NCI-H748 (cell line): ENCODE measurements around the gene PROSER3.

Source experiments
- DNase-seq: peaks from one replicate; lab custom pipeline; 2025; ENCODE audit not compliant: unreplicated experiment; lab: John Stamatoyannopoulos, UW

The PROSER3 gene

DNA sequence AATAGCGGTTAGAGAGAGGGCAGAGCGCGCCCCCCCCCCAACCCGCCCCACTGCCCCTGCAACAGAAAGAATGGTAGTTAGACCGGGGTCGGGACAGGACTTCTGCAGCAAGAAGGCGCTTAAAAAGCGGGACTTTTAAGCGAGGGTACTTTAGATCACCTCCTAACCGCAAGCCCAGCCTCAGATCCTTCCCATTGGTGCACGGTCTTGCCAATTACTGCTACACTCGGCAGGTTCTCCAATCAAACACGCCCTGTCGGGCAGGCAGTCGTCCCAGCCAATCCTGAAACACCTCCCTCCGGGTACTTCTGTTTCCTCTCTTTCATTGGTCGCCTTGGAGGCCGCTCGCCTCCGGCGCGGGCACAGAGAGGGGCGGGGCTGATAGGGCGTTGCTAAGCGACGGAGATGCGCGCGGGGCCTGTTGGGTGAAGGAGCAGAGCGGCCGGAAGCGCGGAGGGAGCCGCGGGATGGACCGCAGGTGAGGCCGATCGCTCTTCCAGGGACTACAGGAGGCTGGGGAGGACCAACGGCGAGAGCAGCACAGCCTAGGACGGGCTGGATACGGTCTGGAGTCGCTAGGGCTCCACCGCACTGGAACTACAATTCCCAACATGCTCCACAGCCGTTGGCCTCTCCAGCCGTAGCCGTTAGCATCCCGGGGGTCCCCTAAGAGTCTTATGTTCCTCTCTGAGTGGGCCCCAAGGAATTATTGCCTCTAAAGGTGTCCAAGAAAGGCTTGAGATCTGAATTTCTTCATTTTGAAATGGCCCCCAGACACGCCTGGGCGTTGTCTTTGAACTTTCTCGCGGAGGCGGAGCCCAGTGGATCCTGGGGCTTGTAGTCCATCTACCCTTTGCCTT is at the start of gene PROSER3:
Gene PROSER3 (plus strand): TSS at position 428 of the 860 bp plus-strand sequence. CDS start 40 bp downstream, at position 468.
- DNase-seq, result peak; percentile 100

DNA sequence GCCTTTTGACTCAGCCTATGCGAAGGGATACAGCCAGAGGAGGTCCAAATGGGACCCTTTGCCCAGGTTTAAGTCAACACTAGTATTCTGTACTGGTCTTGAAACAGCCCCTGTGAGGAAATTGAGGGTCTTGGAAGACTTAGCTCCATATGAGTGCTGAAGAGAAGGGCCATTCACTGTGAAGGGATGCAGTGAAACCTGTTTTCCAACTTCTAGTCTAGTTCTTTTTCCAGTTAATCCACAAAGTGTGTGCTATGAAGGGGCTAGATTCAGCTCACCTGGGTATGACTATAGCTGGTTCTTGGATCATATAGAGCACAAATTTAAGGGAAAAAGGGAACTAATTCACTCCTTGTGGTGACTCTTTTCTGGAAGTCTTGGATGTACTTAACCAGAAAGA is 49.6 kb upstream of the PROSER3 start:
- no peak for DNase-seq

DNA sequence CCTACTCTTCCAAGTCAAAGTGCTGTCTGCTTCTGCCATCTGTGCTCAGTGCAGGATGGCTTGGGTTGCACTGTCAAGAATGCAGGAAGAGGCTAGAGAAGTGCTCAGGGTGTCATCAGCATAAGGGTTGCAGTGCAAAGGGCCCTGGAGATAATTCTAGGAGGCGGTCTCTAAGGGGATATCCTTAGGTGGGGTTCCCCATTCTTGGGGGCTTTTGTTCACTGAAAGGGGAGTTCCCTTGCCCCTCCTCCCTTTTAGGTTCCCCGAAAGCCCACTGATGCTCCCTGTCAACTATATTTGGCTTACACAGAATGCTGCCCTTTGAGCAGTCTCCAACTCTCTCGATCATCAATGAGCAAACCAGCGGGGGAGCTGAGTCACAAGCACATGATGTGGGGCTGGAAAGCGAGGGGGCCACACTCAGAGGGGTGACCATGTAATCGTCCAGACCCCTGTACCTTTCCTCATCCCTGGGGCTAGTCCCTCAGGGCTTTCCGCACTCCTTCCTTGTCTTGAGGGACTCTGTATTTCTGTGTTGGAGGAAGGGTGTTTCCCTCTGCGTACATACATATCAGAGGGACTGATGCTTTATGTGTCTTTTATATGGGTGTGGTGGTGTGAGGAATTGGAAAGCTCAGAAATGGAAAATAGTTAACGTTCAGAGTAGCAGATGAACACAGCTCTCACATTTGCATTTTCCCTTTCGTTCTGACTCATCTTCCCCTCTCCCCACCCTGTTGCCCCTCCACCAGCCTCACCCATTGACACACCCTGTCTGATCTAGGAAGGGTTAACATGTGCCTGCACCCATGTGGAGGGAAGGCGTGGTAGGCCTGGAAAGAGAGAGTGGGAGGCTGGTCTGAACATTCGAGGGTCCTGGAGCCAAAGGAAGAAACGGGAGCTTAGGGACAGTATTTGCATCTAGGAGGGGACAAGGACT is 46.9 kb upstream of the PROSER3 start:
- no peak for DNase-seq

DNA sequence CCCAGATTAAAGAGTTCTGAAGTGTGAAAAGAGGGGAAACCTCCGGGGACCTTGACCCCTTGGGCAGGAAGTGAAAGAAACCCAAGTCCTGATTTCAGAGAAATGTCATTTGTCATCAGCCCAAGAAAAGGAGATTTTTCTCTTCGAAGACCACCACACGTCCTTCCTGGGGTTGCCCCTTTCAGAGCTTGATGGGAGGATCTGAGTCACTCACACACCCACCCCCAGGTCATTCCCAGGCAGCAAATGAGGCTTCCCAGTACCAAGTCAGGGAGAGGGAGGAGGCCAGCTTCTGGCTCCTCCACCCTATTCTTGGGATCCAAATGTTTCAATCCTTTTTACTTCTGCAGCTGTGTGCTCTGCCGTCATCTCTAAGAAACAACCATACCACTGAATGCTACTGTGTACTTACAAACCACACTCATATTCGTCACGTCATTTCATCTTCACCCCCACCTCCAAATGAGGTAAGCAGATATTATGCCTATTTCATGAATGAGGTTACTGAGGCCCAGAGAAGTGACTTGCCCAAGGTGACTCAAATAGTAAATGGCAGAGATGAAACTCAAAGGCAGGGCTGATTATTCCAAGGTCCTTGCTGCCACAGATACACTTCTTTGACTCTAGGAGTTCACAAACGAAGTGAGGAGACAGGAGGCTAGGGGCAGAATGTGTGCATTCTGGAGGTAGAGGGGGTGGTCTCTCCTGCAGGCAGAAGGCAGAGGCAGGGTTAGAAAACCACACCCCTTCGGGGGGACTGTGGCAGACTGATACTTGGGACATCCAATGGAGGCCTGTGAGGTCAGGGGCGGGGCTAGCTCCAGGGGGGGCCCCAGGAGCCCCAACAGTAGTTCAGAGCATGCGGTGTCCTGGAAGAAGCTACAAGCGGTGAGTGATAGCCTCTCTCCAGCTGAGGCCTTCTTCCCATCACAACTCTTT is 45.1 kb upstream of the PROSER3 start:
- no peak for DNase-seq

DNA sequence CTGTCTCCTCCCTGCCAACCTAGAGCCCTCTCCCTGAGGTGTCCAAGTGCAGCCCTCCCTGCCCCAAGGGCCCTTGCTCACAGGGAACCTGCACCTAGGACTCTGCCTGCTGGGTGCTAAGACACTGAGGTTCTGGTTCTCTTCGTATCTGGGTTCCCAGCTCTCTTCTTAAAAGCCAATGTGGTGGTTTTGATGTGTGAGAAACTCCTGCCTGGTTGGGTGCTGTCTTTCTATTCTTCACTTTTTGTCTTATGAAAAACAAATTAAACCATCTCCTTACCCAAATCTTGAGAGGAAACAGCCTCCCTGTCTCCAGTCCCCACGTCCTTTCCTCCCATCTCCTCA is 44.5 kb upstream of the PROSER3 start:
- no peak for DNase-seq

DNA sequence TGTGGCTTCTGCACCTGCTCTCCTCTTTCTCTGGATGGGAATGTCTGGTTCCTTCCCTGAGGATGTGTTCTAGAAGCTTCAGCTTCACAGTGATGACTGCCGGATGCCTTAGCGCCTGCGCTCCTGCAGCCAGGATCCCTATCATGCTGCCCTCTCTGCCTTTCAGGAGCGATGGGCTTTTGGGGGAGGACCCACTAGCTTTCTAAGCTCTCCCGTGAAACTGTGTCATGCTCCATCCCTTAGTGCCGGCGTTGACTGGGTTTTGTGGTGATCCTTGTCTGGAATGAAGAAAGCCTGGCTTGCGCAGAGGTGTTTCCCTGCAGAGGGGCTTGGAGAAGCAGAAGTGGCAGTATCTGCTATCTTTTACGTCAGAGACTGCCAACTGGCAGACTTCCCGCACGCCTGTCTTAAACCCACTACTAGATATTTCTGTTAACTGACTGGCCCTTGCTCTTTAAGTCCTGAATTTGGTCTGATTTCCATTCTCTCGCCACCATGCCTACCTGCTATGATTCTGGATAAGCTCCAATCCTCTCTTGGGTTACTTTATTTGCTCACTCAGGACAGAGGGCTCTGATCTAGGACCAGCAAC is 44.0 kb upstream of the PROSER3 start:
- DNase-seq, result no peak

DNA sequence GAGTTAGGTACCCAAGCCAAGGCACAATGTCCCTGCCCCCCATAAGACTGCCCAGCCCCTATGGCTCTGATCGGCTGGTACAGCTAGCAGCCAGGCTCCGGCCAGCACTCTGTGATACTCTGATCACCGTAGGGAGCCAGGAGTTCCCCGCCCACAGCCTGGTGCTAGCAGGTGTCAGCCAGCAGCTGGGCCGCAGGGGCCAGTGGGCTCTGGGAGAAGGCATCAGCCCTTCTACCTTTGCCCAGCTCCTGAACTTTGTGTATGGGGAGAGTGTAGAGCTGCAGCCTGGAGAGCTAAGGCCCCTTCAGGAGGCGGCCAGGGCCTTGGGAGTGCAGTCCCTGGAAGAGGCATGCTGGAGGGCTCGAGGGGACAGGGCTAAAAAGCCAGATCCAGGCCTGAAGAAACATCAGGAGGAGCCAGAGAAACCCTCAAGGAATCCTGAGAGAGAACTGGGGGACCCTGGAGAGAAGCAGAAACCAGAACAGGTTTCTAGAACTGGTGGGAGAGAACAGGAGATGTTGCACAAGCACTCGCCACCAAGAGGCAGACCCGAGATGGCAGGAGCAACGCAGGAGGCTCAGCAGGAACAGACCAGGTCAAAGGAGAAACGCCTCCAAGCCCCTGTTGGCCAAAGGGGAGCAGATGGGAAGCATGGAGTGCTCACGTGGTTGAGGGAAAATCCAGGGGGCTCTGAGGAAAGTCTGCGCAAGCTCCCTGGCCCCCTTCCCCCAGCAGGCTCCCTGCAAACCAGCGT is 43.2 kb upstream of the PROSER3 start:
- DNase-seq, result peak; percentile 19

DNA sequence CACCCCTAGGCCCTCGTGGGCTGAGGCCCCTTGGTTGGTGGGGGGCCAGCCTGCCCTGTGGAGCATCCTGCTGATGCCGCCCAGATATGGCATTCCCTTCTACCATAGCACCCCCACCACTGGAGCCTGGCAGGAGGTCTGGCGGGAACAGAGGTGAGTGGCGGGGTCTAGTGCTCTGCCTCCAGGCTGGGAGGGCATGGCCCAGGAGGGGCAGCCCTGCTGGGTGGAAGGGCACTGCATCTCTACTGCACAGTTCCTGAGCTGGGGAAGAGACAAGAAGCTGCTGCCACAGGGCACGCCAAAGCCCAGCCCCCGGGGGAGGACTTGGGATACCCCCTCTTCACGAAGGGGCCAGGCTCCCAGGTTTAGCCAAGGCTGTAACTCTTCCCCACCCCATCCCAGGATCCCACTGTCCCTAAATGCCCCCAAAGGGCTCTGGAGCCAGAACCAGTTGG is 42.6 kb upstream of the PROSER3 start:
- no peak for DNase-seq

DNA sequence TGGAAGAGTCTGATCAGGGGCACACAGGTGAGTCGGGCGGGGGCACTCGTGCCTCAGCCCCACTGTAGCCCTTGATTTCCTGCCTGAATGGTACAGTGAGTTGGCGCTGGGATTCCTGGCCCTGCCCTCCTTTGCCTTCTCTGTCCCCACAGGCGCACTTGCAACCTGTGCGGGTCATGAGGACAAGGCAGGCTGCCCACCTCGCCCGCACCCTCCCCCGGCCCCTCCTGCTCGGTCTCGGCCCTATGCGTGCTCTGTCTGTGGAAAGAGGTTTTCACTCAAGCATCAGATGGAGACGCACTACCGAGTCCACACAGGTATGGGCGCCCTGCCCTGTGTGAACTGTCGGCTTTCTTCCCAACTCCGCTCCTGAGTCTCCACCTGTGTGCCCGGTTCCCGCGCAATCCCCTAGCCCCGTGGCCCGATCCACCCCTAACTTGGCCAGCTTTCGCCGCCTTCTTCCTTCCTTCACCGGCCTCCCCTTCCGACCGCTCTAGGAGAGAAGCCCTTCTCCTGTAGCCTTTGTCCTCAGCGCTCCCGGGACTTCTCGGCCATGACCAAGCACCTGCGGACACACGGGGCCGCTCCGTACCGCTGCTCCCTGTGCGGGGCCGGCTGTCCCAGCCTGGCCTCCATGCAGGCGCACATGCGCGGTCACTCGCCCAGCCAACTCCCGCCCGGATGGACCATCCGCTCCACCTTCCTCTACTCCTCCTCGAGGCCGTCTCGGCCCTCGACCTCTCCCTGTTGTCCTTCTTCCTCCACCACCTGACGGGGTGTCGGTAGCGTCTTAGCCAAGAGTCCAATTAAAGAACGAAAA is 41.8 kb upstream of the PROSER3 start:
- peak; percentile 80 for DNase-seq

DNA sequence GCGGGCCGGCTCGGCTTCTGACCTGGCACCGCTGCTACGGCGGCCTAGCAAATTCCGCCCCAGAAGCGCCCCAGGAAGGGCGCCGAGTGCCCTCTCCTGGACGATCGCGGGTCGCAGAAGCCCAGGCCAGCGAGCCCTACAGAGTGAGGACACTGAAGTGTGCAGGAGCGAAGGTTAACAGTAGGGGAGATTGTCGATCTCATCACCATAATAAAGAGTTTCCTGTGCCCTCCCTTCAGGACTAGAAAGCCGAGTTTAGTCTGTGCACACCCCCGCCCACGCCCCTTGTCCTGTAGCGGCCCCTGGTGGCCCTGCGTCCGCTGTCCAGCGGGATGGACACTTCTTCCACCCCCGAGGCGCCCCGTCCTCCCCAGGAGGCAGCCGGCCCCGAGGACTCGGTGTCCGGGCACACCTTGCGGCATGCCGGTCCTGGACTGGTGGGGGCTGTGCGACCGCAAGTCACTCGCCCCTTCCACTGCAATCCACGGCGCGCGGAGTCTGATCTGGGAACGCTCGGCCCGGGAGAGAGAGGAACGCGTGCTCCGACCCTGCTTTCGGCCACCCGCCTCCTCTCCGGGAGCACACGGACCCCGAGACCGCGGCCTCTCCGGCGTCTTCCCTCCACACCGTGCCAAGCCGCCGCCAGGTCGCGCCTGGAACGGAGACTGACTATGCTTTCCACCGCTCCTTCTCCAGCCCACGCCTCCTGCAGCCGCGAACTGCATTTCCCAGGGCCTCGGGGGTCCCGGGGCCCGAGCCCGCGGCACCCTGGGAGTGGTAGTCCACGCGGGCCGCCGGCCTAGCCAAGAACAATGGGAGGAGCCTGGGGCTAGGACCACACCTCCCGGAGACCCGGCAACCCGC is 40.9 kb upstream of the PROSER3 start:
- peak; percentile 97 for DNase-seq

DNA sequence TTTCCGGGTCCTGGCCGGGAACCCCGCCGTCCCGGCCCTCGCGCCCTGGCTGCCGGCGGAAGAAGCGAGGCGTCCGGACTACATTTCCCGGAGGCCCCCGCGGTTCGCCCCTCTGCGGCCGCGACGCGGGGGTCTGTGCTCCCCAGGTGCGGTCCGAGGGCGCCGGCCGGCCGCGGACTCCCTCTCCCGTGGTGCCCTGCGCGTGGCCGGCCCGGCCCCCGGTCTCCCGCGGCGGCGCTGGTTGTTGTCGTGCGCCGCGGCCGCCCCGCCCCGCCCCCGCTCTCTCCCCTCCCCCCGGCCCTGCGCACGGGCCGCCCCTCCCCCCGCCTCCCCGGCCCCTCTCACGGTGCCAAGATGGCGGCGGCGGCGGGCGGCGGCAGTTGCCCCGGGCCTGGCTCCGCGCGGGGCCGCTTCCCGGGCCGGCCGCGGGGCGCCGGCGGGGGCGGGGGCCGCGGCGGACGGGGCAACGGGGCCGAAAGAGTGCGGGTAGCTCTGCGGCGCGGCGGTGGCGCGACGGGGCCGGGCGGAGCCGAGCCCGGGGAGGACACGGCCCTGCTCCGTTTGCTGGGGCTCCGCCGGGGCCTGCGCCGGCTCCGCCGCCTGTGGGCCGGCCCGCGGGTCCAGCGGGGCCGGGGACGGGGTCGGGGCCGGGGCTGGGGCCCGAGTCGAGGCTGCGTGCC is 40.2 kb upstream of the PROSER3 start, which contains the start of gene KMT2B:
Gene KMT2B (plus strand): TSS at position 339 of the 680 bp plus-strand sequence. CDS start 16 bp downstream, at position 355.
- DNase-seq, result peak; percentile 99

DNA sequence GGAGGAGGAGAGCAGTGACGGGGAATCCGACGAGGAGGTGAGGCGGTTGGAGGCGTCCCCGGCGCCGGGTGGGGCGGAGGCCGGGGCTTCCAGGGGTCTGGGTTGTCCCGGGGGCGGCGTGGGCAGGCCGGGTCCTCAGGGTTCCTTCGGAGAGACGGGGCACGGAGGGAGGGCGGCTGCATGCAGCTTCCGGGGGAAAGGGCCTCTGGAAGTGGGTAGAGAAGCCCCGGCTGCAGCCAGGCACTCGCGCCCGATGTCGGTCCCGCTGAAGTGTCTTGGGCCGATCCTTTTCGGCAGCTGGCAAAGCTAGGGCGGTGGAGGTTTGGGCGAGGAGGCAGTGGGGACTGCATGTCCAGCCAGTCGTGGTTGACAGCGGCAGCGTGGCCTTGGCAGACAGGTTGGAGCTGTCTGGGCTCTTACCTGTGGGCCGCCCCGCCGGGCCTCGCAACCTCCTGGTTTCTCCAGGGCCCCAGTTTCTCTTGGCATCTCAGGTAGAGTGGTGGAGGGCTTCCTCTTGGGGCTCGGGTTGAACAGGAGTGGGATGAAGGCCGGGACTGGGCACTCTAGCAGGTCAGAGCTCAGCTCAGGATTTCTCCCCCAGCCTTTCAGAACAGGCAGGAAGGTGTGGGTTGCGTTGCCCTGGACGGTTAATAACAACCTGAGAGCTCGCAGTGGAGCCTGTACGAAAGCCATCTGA is 39.5 kb upstream of the PROSER3 start:
- DNase-seq, result peak; percentile 45

DNA sequence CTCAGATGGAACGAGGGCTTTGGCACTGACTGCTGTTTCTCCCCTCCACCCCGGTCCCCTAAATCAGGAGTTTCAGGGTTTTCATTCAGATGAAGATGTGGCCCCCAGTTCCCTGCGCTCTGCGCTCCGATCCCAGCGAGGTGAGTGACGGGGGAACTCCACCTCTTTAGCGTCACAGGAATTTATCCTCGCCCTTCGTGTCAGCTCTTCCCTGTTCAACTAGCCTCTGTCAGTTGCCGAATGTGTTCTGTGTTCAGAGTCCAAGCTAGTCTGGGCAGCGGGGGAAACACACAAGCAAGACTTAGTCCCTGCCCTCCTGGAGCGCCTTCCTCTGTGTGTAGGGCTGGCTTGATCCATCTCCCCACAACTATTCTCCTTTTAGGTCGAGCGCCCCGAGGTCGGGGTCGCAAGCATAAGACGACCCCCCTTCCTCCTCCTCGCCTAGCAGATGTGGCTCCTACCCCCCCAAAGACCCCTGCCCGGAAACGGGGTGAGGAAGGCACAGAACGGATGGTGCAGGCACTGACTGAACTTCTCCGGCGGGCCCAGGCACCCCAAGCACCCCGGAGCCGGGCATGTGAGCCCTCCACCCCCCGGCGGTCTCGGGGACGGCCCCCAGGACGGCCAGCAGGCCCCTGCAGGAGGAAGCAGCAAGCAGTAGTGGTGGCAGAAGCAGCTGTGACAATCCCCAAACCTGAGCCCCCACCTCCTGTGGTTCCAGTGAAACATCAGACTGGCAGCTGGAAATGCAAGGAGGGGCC is 38.4 kb upstream of the PROSER3 start:
- DNase-seq, result no peak

DNA sequence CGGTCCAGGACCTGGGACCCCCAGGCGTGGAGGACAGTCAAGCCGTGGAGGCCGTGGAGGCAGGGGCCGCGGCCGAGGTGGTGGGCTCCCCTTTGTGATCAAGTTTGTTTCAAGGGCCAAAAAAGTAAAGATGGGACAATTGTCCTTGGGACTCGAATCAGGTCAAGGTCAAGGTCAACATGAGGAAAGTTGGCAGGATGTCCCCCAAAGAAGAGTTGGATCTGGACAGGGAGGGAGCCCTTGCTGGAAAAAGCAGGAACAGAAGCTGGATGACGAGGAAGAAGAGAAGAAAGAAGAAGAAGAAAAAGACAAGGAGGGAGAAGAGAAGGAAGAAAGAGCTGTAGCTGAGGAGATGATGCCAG is 37.8 kb upstream of the PROSER3 start:
- no peak for DNase-seq

DNA sequence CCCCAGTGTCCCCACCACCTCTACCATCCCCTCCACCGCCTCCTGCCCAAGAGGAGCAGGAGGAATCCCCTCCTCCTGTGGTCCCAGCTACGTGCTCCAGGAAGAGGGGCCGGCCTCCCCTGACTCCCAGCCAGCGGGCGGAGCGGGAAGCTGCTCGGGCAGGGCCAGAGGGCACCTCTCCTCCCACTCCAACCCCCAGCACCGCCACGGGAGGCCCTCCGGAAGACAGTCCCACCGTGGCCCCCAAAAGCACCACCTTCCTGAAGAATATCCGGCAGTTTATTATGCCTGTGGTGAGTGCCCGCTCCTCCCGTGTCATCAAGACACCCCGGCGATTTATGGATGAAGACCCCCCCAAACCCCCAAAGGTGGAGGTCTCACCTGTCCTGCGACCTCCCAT is 37.3 kb upstream of the PROSER3 start:
- DNase-seq, result no peak

DNA sequence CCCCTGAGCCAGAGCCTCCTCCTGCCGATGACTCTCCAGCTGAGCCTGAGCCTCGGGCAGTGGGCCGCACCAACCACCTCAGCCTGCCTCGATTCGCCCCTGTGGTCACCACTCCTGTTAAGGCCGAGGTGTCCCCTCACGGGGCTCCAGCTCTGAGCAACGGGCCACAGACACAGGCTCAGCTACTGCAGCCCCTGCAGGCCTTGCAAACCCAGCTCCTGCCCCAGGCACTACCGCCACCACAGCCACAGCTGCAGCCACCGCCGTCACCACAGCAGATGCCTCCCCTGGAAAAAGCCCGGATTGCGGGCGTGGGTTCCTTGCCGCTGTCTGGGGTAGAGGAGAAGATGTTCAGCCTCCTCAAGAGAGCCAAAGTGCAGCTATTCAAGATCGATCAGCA is 36.6 kb upstream of the PROSER3 start:
- DNase-seq, result no peak
